NOMO-1 treated with dmso at 0.1 percent for 144 hours (cell line): ENCODE results near the gene MGAT5B.

Experiments used
- DNase-seq: peaks from one replicate; lab custom pipeline; 2025; ENCODE audit not compliant: unreplicated experiment; lab: John Stamatoyannopoulos, UW

The MGAT5B gene

GRCh38 chr17:76902476-76902875 lies 34.3 kb downstream of the MGAT5B start:
- no peak for DNase-seq

GRCh38 chr17:76903631-76904030 lies 35.4 kb downstream of the MGAT5B start:
- no peak for DNase-seq

- DNase-seq = no peak
Measured at GRCh38 chr17:76904116-76904515, 35.9 kb downstream of the MGAT5B start.

- DNase-seq = no peak
Measured at GRCh38 chr17:76905036-76905435, 36.8 kb downstream of the MGAT5B start.

- no peak for DNase-seq
Measured at GRCh38 chr17:76905836-76906235, 37.6 kb downstream of the MGAT5B start.

GRCh38 chr17:76906463-76906862 lies 38.3 kb downstream of the MGAT5B start:
- DNase-seq = no peak

- DNase-seq = no peak
Measured at GRCh38 chr17:76907352-76907751, 39.1 kb downstream of the MGAT5B start.

GRCh38 chr17:76909971-76910760 lies 42.0 kb downstream of the MGAT5B start:
- no peak for DNase-seq

GRCh38 chr17:76911299-76912017 lies 43.3 kb downstream of the MGAT5B start:
- DNase-seq = no peak

- no peak for DNase-seq
Measured at GRCh38 chr17:76912421-76913164, 44.4 kb downstream of the MGAT5B start.

GRCh38 chr17:76914937-76915336 lies 46.7 kb downstream of the MGAT5B start:
- DNase-seq = no peak

GRCh38 chr17:76915840-76916510 lies 47.8 kb downstream of the MGAT5B start:
- no peak for DNase-seq

GRCh38 chr17:76917829-76918228 lies 49.6 kb downstream of the MGAT5B start:
- DNase-seq = no peak

- DNase-seq = no peak
Measured at GRCh38 chr17:76918811-76919210, 50.6 kb downstream of the MGAT5B start.

GRCh38 chr17:76920364-76921139 lies 52.3 kb downstream of the MGAT5B start:
- no peak for DNase-seq

GRCh38 chr17:76921340-76922036 lies 53.3 kb downstream of the MGAT5B start:
- no peak for DNase-seq

- DNase-seq = no peak
Measured at GRCh38 chr17:76922084-76922483, 53.9 kb downstream of the MGAT5B start.

GRCh38 chr17:76922967-76923366 lies 54.8 kb downstream of the MGAT5B start:
- no peak for DNase-seq

- DNase-seq = no peak
Measured at GRCh38 chr17:76923491-76923890, 55.3 kb downstream of the MGAT5B start.
